Loucy (cell line): ENCODE measurements around the gene NAV2.

Experiments used
- EZH2phosphoT487 ChIP-seq: fragments of 200-600 bp; IDR thresholded peaks from 2 replicates; pipeline ENCODE4 v1.6.1; 2018; ENCODE audit warnings: antibody characterized with exemption, mild to moderate bottlenecking, moderate library complexity, borderline replicate concordance
- TF ChIP-seq, protein P1 (sequence below): fragments of 200-600 bp; sonication (generic); conservative IDR thresholded peaks from 2 replicates; pipeline ENCODE4 v1.5.1; 2014; ENCODE audit warnings: mild to moderate bottlenecking, antibody characterized with exemption, low read length

- TF ChIP-seq, protein P1, sequence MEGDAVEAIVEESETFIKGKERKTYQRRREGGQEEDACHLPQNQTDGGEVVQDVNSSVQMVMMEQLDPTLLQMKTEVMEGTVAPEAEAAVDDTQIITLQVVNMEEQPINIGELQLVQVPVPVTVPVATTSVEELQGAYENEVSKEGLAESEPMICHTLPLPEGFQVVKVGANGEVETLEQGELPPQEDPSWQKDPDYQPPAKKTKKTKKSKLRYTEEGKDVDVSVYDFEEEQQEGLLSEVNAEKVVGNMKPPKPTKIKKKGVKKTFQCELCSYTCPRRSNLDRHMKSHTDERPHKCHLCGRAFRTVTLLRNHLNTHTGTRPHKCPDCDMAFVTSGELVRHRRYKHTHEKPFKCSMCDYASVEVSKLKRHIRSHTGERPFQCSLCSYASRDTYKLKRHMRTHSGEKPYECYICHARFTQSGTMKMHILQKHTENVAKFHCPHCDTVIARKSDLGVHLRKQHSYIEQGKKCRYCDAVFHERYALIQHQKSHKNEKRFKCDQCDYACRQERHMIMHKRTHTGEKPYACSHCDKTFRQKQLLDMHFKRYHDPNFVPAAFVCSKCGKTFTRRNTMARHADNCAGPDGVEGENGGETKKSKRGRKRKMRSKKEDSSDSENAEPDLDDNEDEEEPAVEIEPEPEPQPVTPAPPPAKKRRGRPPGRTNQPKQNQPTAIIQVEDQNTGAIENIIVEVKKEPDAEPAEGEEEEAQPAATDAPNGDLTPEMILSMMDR, result no peak
- TF ChIP-seq EZH2phosphoT487, result no peak
Observed at GRCh38 chr11:20060647-20061205, 348.1 kb downstream of the NAV2 start.
